Femur (tissue), 1 donor: ENCODE results near the gene PCDHGA3.
"Not testable (repeated sequence)": the region's sequence is repeated elsewhere in the genome, so short reads cannot be mapped to it uniquely, and the experiment has no call there.

Experiments used
- DNase-seq: peaks from one replicate; pipeline ENCODE4 v3.0.0-alpha.2; 2017

PCDHGA3 gene

DNA sequence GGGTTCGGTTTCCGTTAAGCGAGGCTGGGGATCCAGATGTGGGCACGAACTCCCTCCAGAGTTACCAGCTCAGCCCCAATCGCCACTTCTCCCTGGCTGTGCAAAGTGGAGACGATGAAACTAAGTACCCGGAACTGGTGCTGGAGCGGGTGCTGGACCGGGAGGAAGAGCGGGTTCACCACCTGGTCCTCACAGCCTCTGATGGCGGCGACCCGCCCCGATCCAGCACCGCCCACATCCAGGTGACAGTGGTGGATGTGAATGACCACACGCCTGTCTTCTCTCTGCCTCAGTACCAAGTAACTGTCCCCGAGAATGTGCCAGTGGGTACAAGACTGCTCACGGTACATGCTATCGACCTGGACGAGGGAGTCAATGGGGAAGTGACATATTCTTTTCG lies 39.7 kb downstream of the PCDHGA3 start:
- no peak for DNase-seq

GRCh38 chr5:141384471-141385267 lies 41.0 kb downstream of the PCDHGA3 start:
- DNase-seq: no peak

GRCh38 chr5:141387557-141388311 lies 44.1 kb downstream of the PCDHGA3 start, which contains the start of gene PCDHGB4:
Gene PCDHGB4, plus strand, starts transcription at chr5:141387698. Its CDS starts 187 bp downstream, at chr5:141387885.
- not testable (repeated sequence) for DNase-seq

DNA sequence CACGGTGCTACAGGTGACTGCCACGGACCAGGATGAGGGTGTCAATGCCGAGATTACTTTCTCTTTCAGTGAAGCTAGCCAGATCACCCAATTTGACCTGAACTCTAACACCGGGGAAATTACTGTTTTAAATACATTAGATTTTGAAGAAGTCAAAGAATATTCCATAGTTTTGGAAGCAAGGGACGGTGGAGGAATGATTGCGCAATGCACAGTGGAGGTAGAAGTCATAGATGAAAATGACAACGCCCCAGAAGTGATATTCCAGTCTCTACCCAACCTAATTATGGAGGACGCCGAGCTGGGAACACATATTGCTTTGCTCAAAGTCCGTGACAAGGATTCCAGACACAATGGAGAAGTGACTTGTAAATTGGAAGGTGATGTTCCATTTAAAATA lies 45.0 kb downstream of the PCDHGA3 start:
- DNase-seq: no peak

GRCh38 chr5:141389153-141390042 lies 45.8 kb downstream of the PCDHGA3 start:
- no peak for DNase-seq

DNA sequence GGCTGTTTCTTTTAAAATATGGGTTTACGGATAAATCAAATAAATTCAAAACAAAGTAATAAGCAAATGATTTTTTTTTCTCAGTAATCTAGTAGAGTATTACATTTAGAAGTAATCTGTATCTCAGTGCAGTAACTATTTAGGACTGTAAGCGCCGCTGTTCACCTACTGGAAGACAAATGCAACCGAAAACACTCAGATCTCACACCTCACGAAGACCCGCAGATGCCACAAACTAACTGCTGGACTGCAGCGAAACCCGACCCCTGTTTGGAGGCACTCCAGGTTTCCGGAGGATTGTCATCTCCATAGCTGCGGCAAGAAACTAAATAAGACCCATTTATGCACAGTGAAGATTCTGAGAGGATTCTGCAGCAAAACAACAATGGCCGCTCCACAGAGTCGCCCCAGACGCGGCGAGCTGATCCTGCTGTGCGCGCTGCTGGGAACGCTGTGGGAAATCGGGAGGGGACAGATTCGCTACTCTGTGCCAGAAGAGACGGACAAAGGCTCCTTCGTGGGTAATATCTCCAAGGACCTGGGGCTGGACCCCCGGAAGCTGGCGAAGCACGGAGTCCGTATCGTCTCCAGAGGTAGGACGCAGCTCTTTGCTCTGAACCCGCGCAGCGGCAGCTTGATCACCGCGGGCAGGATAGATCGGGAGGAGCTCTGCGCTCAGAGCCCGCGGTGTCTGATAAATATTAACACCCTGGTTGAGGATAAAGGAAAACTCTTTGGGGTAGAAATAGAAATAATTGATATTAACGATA lies 49.0 kb downstream of the PCDHGA3 start, which contains the start of gene PCDHGA8:
TSS of gene PCDHGA8 (plus strand) at position 205 of the 770 bp plus-strand sequence. CDS start at position 386, 181 bp downstream.
- DNase-seq: no peak

DNA sequence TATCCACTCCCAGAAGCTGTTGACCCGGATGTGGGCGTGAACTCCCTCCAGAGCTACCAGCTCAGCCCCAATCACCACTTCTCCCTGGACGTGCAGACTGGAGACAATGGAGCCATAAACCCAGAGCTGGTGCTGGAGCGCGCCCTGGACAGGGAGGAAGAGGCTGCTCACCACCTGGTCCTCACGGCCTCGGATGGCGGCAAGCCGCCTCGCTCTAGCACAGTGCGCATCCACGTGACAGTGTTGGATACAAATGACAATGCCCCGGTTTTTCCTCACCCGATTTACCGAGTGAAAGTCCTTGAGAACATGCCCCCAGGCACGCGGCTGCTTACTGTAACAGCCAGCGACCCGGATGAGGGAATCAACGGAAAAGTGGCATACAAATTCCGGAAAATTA lies 49.6 kb downstream of the PCDHGA3 start:
- no peak for DNase-seq

GRCh38 chr5:141394401-141395187 lies 51.0 kb downstream of the PCDHGA3 start:
- not testable (repeated sequence) for DNase-seq
